ENCODE data around the gene CTNNA1. TPM values are rescaled to one million over a fixed set of nuclear protein-coding genes. Genes with fewer than 3 reads are reported as not detected.
"Not testable (repeated sequence)": the region's sequence is repeated elsewhere in the genome, so short reads cannot be mapped to it uniquely, and the experiment has no call there.

The CTNNA1 gene
- polyA plus RNA-seq, 3 donors = 74.0 to 172 (median 129) TPM

GRCh38 chr5:138751344-138751743 lies 1.9 kb upstream of the CTNNA1 start:
- not testable (repeated sequence) for H3K27ac ChIP-seq (ENCODE audit: low read depth, low read length)
- 95 to 98% (median 97%) methylated on average over 2 of the region's 2 CpGs for WGBS, 3 donors

GRCh38 chr5:138752341-138752950 lies 779 bp upstream of the CTNNA1 start:
- H3K27ac ChIP-seq (ENCODE audit: low read depth, low read length) = no peak overlapping the region
- 7 to 27% (median 16%) methylated on average over 18 of the region's 18 CpGs for WGBS, 3 donors

- peak overlapping the region; percentile 96 for H3K27ac ChIP-seq (ENCODE audit: low read depth, low read length)
- 1% methylated on average over 46 to 58 of the region's 58 CpGs for WGBS, 3 donors
These were observed 821 bp downstream of the CTNNA1 start for GRCh38 chr5:138753794-138754698.

GRCh38 chr5:138754699-138755057 lies 1.5 kb downstream of the CTNNA1 start:
- no peak overlapping the region for H3K27ac ChIP-seq (ENCODE audit: low read depth, low read length)

GRCh38 chr5:138755084-138755748 lies 2.0 kb downstream of the CTNNA1 start:
- 91 to 96% (median 93%) methylated on average over 5 of the region's 5 CpGs for WGBS, 3 donors
- H3K27ac ChIP-seq (ENCODE audit: low read depth, low read length) = no peak overlapping the region

More at GRCh38 chr5:138754699-138755057, 1.5 kb downstream of the CTNNA1 start:
- 73 to 79% (median 75%) methylated on average over 14 of the region's 14 CpGs for WGBS, 3 donors

GRCh38 chr5:138757061-138757776 lies 4.0 kb downstream of the CTNNA1 start:
- no peak overlapping the region for H3K27ac ChIP-seq (ENCODE audit: low read depth, low read length)
- WGBS, 3 donors = 85 to 94% (median 90%) methylated on average over 6 of the region's 6 CpGs

- WGBS, 3 donors = 72 to 77% (median 73%) methylated on average over 11 of the region's 11 CpGs
- no peak overlapping the region for H3K27ac ChIP-seq (ENCODE audit: low read depth, low read length)
These were observed 7.4 kb downstream of the CTNNA1 start for GRCh38 chr5:138760448-138761110.

- H3K27ac ChIP-seq (ENCODE audit: low read depth, low read length) = not testable (repeated sequence)
- 49 to 78% (median 54%) methylated on average over 7 of the region's 7 CpGs for WGBS, 3 donors
These were observed 7.9 kb downstream of the CTNNA1 start for GRCh38 chr5:138761115-138761514.

- H3K27ac ChIP-seq (ENCODE audit: low read depth, low read length) = not testable (repeated sequence)
- WGBS, 3 donors = 69 to 88% (median 80%) methylated on average over 6 of the region's 6 CpGs
These were observed 8.4 kb downstream of the CTNNA1 start for GRCh38 chr5:138761670-138762069.

- H3K27ac ChIP-seq (ENCODE audit: low read depth, low read length) = no peak overlapping the region
- WGBS, 3 donors = 32 to 75% (median 63%) methylated on average over 1 of the region's 1 CpG
These were observed 8.9 kb downstream of the CTNNA1 start for GRCh38 chr5:138762110-138762509.

- no peak overlapping the region for H3K27ac ChIP-seq (ENCODE audit: low read depth, low read length)
- WGBS, 3 donors = 91 to 96% (median 94%) methylated on average over 3 of the region's 3 CpGs
These were observed 10.0 kb downstream of the CTNNA1 start for GRCh38 chr5:138763037-138763778.

- H3K27ac ChIP-seq (ENCODE audit: low read depth, low read length) = no peak overlapping the region
- 84 to 92% (median 88%) methylated on average over 6 of the region's 6 CpGs for WGBS, 3 donors
These were observed 17.1 kb downstream of the CTNNA1 start for GRCh38 chr5:138770291-138770690.

- WGBS, 3 donors = 63 to 73% (median 71%) methylated on average over 1 of the region's 1 CpG
- no peak overlapping the region for H3K27ac ChIP-seq (ENCODE audit: low read depth, low read length)
These were observed 17.8 kb downstream of the CTNNA1 start for GRCh38 chr5:138770977-138771376.

- 46 to 63% (median 52%) methylated on average over 5 of the region's 5 CpGs for WGBS, 3 donors
- H3K27ac ChIP-seq (ENCODE audit: low read depth, low read length) = no peak overlapping the region
These were observed 19.9 kb downstream of the CTNNA1 start for GRCh38 chr5:138772986-138773594.

- not testable (repeated sequence) for H3K27ac ChIP-seq (ENCODE audit: low read depth, low read length)
- 84 to 90% (median 89%) methylated on average over 6 of the region's 6 CpGs for WGBS, 3 donors
These were observed 20.4 kb downstream of the CTNNA1 start for GRCh38 chr5:138773624-138774023.

GRCh38 chr5:138775034-138775433 lies 21.8 kb downstream of the CTNNA1 start:
- WGBS, 3 donors = 82 to 98% (median 84%) methylated on average over 1 of the region's 1 CpG
- H3K27ac ChIP-seq (ENCODE audit: low read depth, low read length) = no peak overlapping the region

GRCh38 chr5:138778234-138778633 lies 25.0 kb downstream of the CTNNA1 start:
- H3K27ac ChIP-seq (ENCODE audit: low read depth, low read length) = no peak overlapping the region
- 93 to 96% (median 95%) methylated on average over 11 of the region's 11 CpGs for WGBS, 3 donors
